HepG2 (cell line): Measurements from ENCODE around the gene MRS2. TPM values are rescaled to one million over a fixed set of nuclear protein-coding genes. Genes with fewer than 3 reads are reported as not detected.
A peak's percentile ranks its signal among the peaks of the same experiment; 100 is the strongest.

Experiments used
- ETS1 ChIP-seq: sonication (generic); formaldehyde crosslinking; IDR thresholded peaks from 2 replicates; pipeline ENCODE4 v1.4.0; 2020; ENCODE audit warnings: missing genetic modification reagents
- FOXC1 ChIP-seq: sonication (generic); formaldehyde crosslinking; IDR thresholded peaks from 2 replicates; pipeline ENCODE4 v1.8.0; 2022; ENCODE audit warnings: mild to moderate bottlenecking, missing genetic modification reagents, borderline replicate concordance
- GABPB1 ChIP-seq: IDR thresholded peaks from 2 replicates; pipeline ENCODE4 v1.6.1; 2016; ENCODE audit warnings: mild to moderate bottlenecking, missing genetic modification reagents, moderate library complexity, missing compliant biosample characterization
- GATA4 ChIP-seq: sonication (generic); IDR thresholded peaks from 2 replicates; pipeline ENCODE4 v1.6.1; 2016; ENCODE audit warnings: antibody characterized with exemption, low read depth, borderline replicate concordance
- HMG20B ChIP-seq: conservative IDR thresholded peaks from 2 replicates; pipeline ENCODE4 v1.6.1; 2016; ENCODE audit warnings: missing genetic modification reagents, missing compliant biosample characterization
- HNRNPH1 ChIP-seq: fragments of 200-400 bp; formaldehyde crosslinking; optimal IDR thresholded peaks from 2 replicates; pipeline ENCODE3; 2017; ENCODE audit warnings: mild to moderate bottlenecking, low read depth, low read length
- JUNB ChIP-seq: sonication (generic); formaldehyde crosslinking; IDR thresholded peaks from 2 replicates; pipeline ENCODE4 v1.8.0; 2022; ENCODE audit warnings: missing genetic modification reagents, mild to moderate bottlenecking, borderline replicate concordance
- KAT7 ChIP-seq: IDR thresholded peaks from 2 replicates; pipeline ENCODE4 v1.6.1; 2018; ENCODE audit warnings: borderline replicate concordance, missing compliant biosample characterization
- KDM5B ChIP-seq: sonication (generic); formaldehyde crosslinking; IDR thresholded peaks from 2 replicates; pipeline ENCODE4 v1.4.0; 2020; ENCODE audit warnings: missing genetic modification reagents, mild to moderate bottlenecking, borderline replicate concordance
- LCORL ChIP-seq, 2 experiments: fragments of 450-650 bp in 1 of 2; sonication (generic) in 1 of 2; formaldehyde crosslinking in 1 of 2; IDR thresholded peaks; 2 replicates each; pipeline versions ENCODE4 v1.5.0 to v1.6.1; 2017 to 2020; ENCODE audit warnings: antibody characterized with exemption in 1 of 2, missing genetic modification reagents in 1 of 2
- MIER3 ChIP-seq: IDR thresholded peaks from 2 replicates; pipeline ENCODE4 v1.6.1; 2016; ENCODE audit warnings: missing compliant biosample characterization, borderline replicate concordance
- MTF1 ChIP-seq: sonication (generic); formaldehyde crosslinking; IDR thresholded peaks from 2 replicates; pipeline ENCODE4 v1.5.0; 2020; ENCODE audit warnings: missing genetic modification reagents
- PTBP1 ChIP-seq: fragments of 200-400 bp; formaldehyde crosslinking; IDR thresholded peaks from 2 replicates; pipeline ENCODE4 v1.6.1; 2018; ENCODE audit warnings: low read length, low read depth; ENCODE audit not compliant: poor library complexity, severe bottlenecking
- RXRB ChIP-seq: IDR thresholded peaks from 2 replicates; pipeline ENCODE4 v1.6.1; 2016; ENCODE audit warnings: borderline replicate concordance, missing genetic modification reagents, missing compliant biosample characterization
- SNAPC5 ChIP-seq: sonication (generic); formaldehyde crosslinking; IDR thresholded peaks from 2 replicates; pipeline ENCODE4 v1.8.1; 2023; ENCODE audit warnings: mild to moderate bottlenecking, missing genetic modification reagents, borderline replicate concordance
- TRIM24 ChIP-seq: sonication (generic); formaldehyde crosslinking; IDR thresholded peaks from 2 replicates; pipeline ENCODE4 v1.8.0; 2022; ENCODE audit warnings: mild to moderate bottlenecking, missing genetic modification reagents
- ZFP1 ChIP-seq: IDR thresholded peaks from 2 replicates; pipeline ENCODE4 v1.6.1; 2016
- ZMAT5 ChIP-seq: sonication (generic); formaldehyde crosslinking; IDR thresholded peaks from 2 replicates; pipeline ENCODE4 v1.5.0; 2020; ENCODE audit warnings: mild to moderate bottlenecking, low read depth, missing genetic modification reagents, borderline replicate concordance
- ZNF18 ChIP-seq: sonication (generic); formaldehyde crosslinking; IDR thresholded peaks from 2 replicates; pipeline ENCODE4 v1.8.0; 2022; ENCODE audit warnings: mild to moderate bottlenecking, missing genetic modification reagents; ENCODE audit not compliant: insufficient replicate concordance
- ZNF224 ChIP-seq: sonication (generic); formaldehyde crosslinking; IDR thresholded peaks from 2 replicates; pipeline ENCODE4 v1.5.0; 2020; ENCODE audit warnings: mild to moderate bottlenecking, missing genetic modification reagents
- ZNF512 ChIP-seq: sonication (generic); formaldehyde crosslinking; IDR thresholded peaks from 2 replicates; pipeline ENCODE4 v1.4.0; 2020; ENCODE audit warnings: mild to moderate bottlenecking, missing genetic modification reagents
- ZNF616 ChIP-seq: sonication (generic); formaldehyde crosslinking; IDR thresholded peaks from 2 replicates; pipeline ENCODE4 v1.5.0; 2020; ENCODE audit warnings: low read depth, mild to moderate bottlenecking, missing genetic modification reagents
- ZNF644 ChIP-seq: IDR thresholded peaks from 2 replicates; pipeline ENCODE4 v1.6.1; 2016; ENCODE audit warnings: low read depth
- ZNF7 ChIP-seq: IDR thresholded peaks from 2 replicates; pipeline ENCODE4 v1.6.1; 2016; ENCODE audit warnings: missing biosample characterization, missing genetic modification reagents
- polyA plus RNA-seq, 8 experiments: library from polyadenylated mRNA; depleted of rRNA in 3 of 8; stranded (reverse) in 7 of 8; unstranded in 1 of 8; fragments of >200 nt; fragmentation: Illumina TruSeq in 4 of 8; extraction: Trizol in 4 of 8; gene quantifications; 2 replicates each; pipeline versions ENCODE4 v1.2.1 to v1.2.3, GENCODE V29; 2011 to 2016; ENCODE audit warnings: low read depth in 4 of 8, missing spikeins in 1 of 8, mixed read lengths in 1 of 8; ENCODE audit not compliant: insufficient read depth in 1 of 8
- total RNA-seq, 5 experiments: library from RNA; depleted of rRNA; stranded (reverse); fragments of >200 nt; fragmentation: Illumina TruSeq; extraction: Trizol; gene quantifications; 2 replicates each; pipeline ENCODE4 v1.2.3, GENCODE V29; 2016; ENCODE audit warnings: low read depth in 1 of 5

MRS2 gene
- total and polyA plus RNA-seq, 2 of the 13 experiments (the other 11 are each of a cell fraction or from before 2014, with no cell fraction given), result 31.1 to 83.8 TPM

- TF ChIP-seq ETS1 (CRISPR knock-in tag), result 0 out of 2 replicates have a peak, but pooled peaks have one; percentile 56
- TF ChIP-seq GATA4, result no peak
- no peak; the same call in 1 of the 2 replicates for TF ChIP-seq HMG20B (CRISPR knock-in tag)
- TF ChIP-seq MIER3 (CRISPR knock-in tag), result peak; percentile 47; the same call in 1 of the 2 replicates
- TF ChIP-seq HNRNPH1, result no peak
- peak; percentile 99 for TF ChIP-seq KDM5B (CRISPR knock-in tag)
- no peak for TF ChIP-seq SNAPC5 (CRISPR knock-in tag)
- peak; percentile 30; the same call in 1 of the 2 replicates for TF ChIP-seq ZNF7
- no peak for TF ChIP-seq ZFP1 (CRISPR knock-in tag)
- TF ChIP-seq ZNF18, result peak; percentile 45
- no peak for TF ChIP-seq MTF1 (CRISPR knock-in tag)
- peak; percentile 98 for TF ChIP-seq FOXC1
- peak; percentile 86 for TF ChIP-seq ZNF224 (CRISPR knock-in tag)
- TF ChIP-seq RXRB (CRISPR knock-in tag), result peak; percentile 58
- no peak for TF ChIP-seq JUNB (CRISPR knock-in tag)
- TF ChIP-seq ZNF512, result peak; percentile 88; the same call in 1 of the 2 replicates
- TF ChIP-seq PTBP1, result no peak
- TF ChIP-seq KAT7 (CRISPR knock-in tag), result peak; percentile 97
- TF ChIP-seq ZMAT5 (CRISPR knock-in tag), result no peak
- no peak for TF ChIP-seq TRIM24 (CRISPR knock-in tag)
- TF ChIP-seq LCORL (IDR thresholded peaks at IDR 0.05), result no peak
- peak; percentile 59; the same call in 1 of the 2 replicates for TF ChIP-seq LCORL (CRISPR knock-in tag; IDR thresholded peaks at IDR 0.05)
- peak; percentile 83 for TF ChIP-seq GABPB1 (CRISPR knock-in tag)
- TF ChIP-seq ZNF644, result 0 out of 2 replicates have a peak, but pooled peaks have one; percentile 26
- TF ChIP-seq ZNF616, result no peak; the same call in 1 of the 2 replicates
These were observed at the start of gene MRS2 (continued) for GRCh38 chr6:24402697-24403500.
